SH-SY5Y (cell line): ENCODE data around the gene PTPRG.

Source experiments
- GATA2 ChIP-seq: IDR thresholded peaks from 2 replicates; pipeline ENCODE4 v1.6.1; 2011; ENCODE audit warnings: mild to moderate bottlenecking, low read depth, low read length
- GATA3 ChIP-seq: IDR thresholded peaks from 2 replicates; pipeline ENCODE4 v1.6.1; 2011; ENCODE audit warnings: low read depth, mild to moderate bottlenecking, low read length, moderate library complexity

DNA sequence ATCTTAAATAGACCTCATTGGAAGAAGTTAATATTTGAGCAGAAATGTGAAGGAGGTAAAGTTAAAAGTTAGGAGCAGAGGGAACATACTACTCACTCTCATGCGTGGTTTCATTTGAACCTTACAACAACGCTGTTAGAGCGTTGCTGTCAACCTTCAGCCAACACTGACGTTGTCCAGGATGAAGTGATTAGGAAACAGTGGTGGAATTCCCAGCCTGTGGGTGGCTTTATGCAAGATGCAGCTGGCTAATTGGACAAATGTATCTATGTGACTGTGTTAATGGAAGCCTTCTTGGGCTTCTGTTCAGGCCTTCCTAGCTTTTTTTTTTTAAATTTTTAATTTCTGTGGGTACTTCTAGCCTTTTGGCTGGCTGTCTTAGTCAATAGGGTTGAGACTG lies 40.5 kb downstream of the PTPRG start:
- TF ChIP-seq GATA2 (no peak), GATA3 (no peak)
